ENCODE measurements around the gene ZNF653.

ZNF653 gene

DNA sequence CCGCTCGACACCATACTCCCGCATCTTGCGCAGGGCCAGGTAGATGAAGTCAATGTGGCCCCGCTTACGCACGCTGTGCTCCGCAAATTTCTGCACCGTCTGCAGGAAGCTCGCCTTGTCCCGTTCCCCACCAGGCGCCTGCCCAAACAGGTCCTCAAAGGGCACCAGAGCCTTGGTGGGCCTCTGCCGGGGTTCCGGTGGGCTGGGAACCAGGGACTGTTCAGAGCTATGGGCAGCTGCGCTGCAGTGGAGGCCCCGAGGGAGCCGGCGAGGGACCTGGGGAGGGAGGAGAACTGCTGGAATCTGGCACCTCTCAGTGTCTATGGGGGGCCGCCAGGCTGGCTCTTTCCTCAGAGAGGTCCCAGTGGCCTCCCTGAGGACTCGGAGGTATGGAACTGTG lies 8.3 kb upstream of the ZNF653 start:
- DNase-seq (ENCODE audit: low read depth), result no peak
- no peak overlapping the region for H3K4me3 ChIP-seq (ENCODE audit: low read length)
- TF ChIP-seq, protein P1, sequence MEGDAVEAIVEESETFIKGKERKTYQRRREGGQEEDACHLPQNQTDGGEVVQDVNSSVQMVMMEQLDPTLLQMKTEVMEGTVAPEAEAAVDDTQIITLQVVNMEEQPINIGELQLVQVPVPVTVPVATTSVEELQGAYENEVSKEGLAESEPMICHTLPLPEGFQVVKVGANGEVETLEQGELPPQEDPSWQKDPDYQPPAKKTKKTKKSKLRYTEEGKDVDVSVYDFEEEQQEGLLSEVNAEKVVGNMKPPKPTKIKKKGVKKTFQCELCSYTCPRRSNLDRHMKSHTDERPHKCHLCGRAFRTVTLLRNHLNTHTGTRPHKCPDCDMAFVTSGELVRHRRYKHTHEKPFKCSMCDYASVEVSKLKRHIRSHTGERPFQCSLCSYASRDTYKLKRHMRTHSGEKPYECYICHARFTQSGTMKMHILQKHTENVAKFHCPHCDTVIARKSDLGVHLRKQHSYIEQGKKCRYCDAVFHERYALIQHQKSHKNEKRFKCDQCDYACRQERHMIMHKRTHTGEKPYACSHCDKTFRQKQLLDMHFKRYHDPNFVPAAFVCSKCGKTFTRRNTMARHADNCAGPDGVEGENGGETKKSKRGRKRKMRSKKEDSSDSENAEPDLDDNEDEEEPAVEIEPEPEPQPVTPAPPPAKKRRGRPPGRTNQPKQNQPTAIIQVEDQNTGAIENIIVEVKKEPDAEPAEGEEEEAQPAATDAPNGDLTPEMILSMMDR (conservative IDR thresholded peaks at IDR 0.05; ENCODE audit: low read length), result no peak

DNA sequence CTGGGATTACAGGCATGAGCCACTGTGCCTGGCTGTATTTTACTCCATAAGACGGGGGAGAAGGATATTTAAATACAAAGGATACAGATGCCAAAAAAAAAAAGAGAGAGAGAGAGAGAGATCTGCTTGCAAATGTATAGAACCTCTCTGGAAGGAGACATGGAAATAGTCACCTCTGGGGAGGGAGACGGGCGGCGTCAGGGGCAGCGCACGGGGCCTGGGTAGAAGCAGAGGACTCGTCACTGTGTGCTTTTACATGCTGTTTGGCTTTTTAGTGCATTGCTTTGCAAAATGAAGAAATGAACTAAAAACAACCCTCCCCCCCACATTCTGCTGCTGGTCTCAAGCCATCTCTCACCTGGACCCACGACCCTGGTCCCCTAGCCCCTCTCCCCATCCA lies 4.8 kb upstream of the ZNF653 start:
- no peak for DNase-seq (ENCODE audit: low read depth)
- TF ChIP-seq, protein P1 (conservative IDR thresholded peaks at IDR 0.05; ENCODE audit: low read length), result no peak
- no peak overlapping the region for H3K4me3 ChIP-seq (ENCODE audit: low read length)

DNA sequence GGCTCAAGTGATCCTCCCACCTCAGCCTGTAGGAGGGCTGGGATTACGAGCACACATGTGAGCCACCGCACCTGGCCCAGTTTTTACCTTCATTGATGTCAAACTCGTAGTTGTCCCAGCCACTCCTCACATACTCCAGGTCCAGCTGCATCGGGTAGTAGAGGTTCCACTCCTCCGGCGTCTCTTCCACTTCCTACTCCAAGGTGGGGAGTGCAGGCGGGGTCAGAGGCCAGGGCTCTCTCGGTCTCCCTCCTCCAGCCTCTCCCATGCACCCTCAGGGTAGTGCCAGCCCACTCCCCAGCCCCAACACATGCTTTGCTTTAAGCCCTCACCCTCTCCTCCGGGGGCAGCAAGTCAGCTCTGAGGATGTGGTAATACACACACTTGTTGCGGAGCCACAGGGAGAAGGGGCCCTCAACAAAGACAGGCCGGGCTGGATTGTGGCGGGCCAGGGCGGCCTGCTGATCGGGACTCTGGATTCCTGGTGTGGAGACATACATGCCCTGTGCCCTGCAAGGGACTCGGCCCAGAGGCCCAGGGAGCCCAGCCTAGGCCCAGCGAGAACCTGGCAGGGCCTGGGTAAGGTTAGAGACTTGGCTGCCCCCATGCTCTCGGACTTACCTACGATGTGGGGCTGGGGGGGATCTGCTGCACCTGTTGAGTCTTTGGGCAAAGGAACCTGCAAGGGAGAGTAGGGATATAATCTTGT lies 1.9 kb upstream of the ZNF653 start:
- H3K4me3 ChIP-seq (ENCODE audit: low read length), result no peak overlapping the region
- TF ChIP-seq, protein P1 (conservative IDR thresholded peaks at IDR 0.05; ENCODE audit: low read length), result no peak
- no peak for DNase-seq (ENCODE audit: low read depth)

DNA sequence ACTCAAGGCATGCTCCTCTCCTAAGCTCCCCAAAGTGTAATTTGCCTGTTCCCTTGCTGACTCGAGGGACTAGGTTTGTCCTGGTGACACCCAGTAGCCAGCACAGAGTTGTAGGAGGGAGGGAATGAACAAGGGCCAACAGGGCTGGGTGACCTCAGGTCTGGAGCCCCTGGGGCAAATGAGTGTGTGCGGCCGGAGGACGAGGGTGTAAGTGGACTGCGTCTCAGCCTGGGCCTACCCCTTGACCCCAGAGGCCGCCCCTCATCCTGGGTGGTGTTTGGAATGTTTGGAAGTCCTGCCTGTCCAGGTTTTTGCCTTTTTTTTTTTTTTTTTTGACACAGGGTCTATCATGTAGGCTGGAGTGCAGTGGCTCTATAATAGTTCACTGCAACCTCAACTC lies 1.3 kb upstream of the ZNF653 start:
- no peak for DNase-seq (ENCODE audit: low read depth)
- H3K4me3 ChIP-seq (ENCODE audit: low read length), result no peak overlapping the region
- TF ChIP-seq, protein P1 (conservative IDR thresholded peaks at IDR 0.05; ENCODE audit: low read length), result no peak

DNA sequence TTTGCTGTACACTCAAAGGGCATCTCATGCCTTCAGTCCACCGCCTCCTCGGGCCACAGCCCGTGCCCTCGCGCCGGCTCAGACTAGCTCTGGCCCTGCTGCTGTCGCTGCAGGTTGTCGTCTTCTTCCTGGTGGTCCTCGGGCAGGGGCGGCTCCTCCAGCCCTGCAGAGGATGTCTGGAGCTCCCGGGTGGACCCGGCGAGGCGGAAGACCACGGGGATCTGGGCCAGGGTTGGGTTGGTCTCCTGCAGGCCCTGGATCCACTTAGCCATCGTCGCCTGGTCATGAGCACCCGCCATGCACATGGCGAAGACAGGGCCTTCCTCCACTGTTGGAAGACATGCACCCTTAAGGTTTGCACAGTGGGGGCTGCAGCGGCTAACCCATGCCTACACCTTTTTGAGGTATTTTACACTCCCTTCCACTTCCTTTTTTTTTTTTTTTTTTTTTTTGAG lies 489 bp upstream of the ZNF653 start:
- no peak for DNase-seq (ENCODE audit: low read depth)
- peak overlapping the region; percentile 66 for H3K4me3 ChIP-seq (ENCODE audit: low read length)
- TF ChIP-seq, protein P1 (conservative IDR thresholded peaks at IDR 0.05; ENCODE audit: low read length), result no peak

DNA sequence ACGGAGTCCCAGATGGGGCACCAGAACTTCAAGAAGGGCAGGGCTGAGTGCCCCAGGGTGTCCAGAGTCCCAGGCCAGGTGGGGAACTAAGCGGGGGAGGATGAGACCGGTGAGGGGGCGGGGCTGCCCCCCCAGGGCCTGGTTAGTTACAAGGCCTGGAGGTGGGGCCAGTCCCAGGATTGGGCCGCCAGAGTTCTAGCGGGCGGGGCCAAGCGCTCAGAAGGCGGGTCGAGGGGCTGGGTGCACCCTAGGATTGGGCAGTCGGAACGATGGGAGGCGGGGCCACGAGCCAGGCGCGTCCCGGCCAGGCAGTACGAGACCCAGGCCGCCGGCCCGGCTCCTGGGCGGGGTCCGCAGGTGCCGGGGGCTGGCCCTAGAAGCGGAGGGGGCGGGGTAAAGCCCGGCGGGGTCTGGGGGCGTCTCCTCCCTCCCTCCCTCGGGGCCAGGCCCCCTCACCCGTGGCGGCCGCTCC lies 571 bp downstream of the ZNF653 start:
- DNase-seq (ENCODE audit: low read depth), result peak; percentile 94
- TF ChIP-seq, protein P1 (conservative IDR thresholded peaks at IDR 0.05; ENCODE audit: low read length), result no peak
- peak overlapping the region; percentile 66 for H3K4me3 ChIP-seq (ENCODE audit: low read length)

DNA sequence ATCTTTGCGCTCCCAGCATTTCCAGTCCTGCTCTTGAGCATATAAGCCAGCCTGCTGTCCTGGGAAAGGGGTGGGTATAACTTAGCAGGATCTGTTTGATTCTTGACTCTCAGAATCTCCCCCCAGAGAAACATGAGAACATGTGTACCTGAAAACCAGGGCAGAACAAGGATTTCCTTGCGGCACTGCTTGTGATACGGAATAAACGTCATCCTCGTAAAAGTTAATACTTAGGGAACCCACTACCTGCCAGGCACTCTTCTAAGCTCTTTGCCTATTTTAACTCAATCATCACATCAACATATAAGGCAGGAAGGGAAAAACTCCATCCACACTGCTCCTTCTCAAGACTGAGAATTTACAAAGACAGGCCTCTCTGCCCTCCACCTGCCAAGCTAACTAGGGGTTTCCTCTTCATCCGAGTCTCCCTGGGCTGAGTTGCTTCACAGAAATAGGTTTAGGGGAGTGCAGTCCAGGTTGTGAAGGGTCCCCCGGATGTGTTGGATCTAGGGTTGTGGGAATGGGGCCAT lies 1.1 kb downstream of the ZNF653 start:
- no peak for DNase-seq (ENCODE audit: low read depth)

More for the DNA sequence above, 1.1 kb downstream of the ZNF653 start:
- H3K4me3 ChIP-seq (ENCODE audit: low read length), result peak overlapping the region; percentile 66
- TF ChIP-seq, protein P1 (conservative IDR thresholded peaks at IDR 0.05; ENCODE audit: low read length), result no peak
